Raji (cell line): ENCODE measurements around the gene PIK3IP1.
A peak's percentile ranks its signal among the peaks of the same experiment; 100 is the strongest.

Experiments
- POLR2A ChIP-seq: IDR thresholded peaks from 2 replicates; pipeline ENCODE4 v1.6.1; 2011; ENCODE audit warnings: low read depth, low read length, control low read depth; ENCODE audit not compliant: insufficient read depth

PIK3IP1 gene

DNA sequence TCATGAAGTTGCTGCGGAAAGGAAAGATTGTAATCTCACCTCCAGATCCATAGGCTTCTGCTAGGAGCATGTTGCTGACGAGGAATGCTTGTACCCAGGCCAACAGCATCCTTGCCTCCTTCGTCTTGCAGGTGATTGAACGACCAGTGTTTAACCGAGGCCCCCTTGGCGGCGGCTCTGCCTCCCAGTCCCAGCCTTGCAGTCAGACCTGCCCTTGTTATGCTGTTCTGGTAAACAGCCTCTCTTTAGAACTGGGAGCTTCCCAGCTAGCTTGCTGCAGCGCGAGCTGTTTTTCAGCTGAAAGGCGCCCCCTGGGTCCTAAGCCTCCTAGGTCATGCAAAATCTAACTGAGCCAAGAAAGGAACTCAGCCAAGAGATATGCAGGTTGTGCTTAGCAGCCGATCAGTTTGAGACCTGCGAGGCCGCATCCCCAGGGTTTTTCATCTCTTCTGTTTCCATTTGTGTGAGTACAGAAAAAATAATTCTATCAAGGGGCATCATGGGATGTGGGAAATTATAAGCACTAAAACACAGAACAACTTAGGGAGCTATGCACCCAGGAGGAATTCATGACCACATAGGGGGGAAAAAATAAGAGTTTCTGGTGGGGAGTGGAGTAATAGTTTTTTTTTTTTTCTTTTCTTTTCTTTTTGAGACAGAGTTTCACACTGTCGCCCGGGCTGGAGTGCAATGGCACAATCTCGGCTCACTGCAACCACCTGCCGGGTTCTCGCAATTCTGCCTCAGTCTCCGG, at the start of gene PIK3IP1:
TSS of gene PIK3IP1 (minus strand) at position 253 of the 754 bp plus-strand sequence. CDS start at position 109, 144 bp downstream.
- TF ChIP-seq POLR2A, result peak; percentile 88

DNA sequence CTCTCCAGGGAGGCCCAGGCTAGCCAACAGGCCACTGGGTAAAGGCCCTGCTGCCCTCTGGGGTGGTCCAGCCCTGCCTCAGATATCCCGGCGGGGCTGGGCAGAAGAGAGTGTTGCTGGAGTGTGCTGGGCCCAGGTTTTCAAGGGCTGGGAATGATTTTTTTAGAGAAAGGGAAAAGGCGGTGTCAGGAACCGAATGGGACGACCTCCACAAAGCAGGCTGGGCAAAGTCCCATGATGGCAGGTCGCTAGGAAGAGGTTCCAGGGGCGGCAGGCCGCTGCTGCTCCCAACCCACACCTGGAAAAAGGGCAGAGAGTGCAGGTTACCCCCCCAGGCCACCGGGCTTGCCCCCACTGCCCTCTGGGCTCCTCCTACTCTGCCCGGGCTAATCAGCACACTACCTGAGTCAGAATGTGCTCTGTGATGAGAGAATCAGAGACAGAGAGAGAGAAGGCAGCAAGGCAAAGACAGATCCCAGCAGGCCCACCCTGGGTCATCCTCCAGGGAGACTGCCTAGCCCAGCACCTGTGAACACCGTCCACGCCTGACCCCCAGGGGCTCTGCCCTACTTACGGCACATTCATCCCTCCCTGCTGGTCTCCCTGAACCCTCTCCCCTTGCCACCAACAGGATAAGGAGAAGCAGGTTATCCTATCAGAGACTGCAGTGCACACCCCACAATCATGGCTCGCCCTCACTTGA, 49.2 kb upstream of the PIK3IP1 start:
- TF ChIP-seq POLR2A, result no peak

- TF ChIP-seq POLR2A, result no peak
These were observed 48.5 kb upstream of the PIK3IP1 start for GRCh38 chr22:31340765-31341247.

- TF ChIP-seq POLR2A, result no peak
These were observed 48.1 kb upstream of the PIK3IP1 start for GRCh38 chr22:31340360-31340759.

DNA sequence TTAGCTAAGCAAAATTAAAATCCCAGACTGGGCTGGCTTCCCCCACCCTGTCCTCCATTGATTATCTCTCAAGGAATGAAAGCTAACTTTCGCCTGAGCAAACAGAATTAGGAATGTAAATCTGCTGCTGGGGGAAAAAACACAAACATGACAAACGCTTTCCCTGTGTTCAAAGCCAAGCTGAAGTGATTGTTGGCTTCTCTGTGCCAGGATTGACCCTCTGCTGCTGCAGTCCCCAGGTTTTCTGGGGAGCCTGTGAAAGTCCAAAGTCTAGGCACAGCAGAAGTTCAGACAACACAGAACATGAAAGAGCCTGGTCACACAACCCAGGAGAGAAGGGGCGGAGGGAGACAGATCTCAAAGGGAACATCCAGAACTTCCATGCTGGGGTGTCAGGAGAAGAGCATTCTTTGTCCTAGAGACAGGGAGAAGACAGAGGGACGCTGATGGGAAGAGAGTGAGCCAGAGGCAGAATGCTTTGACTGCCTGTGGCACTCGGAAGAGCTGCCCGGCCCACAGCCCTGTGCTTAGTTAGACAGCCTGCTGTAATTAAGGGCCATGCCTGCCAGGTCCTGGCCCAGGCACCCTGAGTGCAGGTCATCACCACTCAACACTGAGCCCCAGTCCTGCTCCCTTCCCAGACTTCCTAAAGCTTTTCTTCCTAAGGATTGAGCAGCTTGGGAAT, 47.0 kb upstream of the PIK3IP1 start:
- no peak for TF ChIP-seq POLR2A

- TF ChIP-seq POLR2A, result no peak
These were observed 44.9 kb upstream of the PIK3IP1 start for GRCh38 chr22:31337178-31337577.

DNA sequence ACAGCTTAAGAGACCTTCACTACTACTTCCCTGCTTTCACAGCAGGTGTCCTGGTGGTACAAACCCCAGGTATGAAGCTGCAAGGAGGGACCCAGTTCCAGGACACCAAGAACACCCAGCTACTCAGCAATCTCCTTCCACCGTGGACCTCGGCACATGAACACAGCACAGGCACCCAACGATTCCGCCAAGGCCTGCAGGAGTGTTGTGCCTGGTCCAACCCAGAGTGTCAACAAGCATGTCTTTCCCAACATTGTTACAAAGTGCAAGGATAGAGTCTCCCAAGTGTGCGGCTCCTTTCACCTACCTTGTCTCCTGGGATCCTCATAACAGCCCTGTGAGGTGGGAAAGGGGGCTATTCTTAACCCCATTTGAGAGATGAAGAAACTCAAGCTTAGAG, 42.0 kb upstream of the PIK3IP1 start:
- TF ChIP-seq POLR2A, result no peak

GRCh38 chr22:31333641-31334040, 41.4 kb upstream of the PIK3IP1 start:
- no peak for TF ChIP-seq POLR2A

- no peak for TF ChIP-seq POLR2A
These were observed 40.6 kb upstream of the PIK3IP1 start for GRCh38 chr22:31332886-31333285.

DNA sequence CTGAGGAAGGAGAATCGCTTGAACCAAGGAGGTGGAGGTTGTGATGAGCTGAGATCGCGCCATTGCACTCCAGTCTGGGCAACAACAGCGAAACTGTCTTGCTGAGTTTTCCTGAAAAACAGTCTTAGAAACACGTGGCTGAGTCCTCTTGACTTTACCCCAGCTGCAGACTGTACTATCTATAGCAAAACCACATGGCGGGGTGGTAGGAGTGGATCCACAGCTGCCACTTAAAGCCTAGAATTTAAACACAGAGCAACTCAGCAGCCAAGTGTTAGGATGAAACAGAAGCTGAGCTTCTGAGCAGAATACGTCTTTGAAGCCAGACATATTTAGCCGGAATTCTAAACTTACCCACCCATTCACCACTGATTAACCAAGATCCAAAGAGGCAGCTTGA, 39.7 kb upstream of the PIK3IP1 start:
- TF ChIP-seq POLR2A, result no peak

DNA sequence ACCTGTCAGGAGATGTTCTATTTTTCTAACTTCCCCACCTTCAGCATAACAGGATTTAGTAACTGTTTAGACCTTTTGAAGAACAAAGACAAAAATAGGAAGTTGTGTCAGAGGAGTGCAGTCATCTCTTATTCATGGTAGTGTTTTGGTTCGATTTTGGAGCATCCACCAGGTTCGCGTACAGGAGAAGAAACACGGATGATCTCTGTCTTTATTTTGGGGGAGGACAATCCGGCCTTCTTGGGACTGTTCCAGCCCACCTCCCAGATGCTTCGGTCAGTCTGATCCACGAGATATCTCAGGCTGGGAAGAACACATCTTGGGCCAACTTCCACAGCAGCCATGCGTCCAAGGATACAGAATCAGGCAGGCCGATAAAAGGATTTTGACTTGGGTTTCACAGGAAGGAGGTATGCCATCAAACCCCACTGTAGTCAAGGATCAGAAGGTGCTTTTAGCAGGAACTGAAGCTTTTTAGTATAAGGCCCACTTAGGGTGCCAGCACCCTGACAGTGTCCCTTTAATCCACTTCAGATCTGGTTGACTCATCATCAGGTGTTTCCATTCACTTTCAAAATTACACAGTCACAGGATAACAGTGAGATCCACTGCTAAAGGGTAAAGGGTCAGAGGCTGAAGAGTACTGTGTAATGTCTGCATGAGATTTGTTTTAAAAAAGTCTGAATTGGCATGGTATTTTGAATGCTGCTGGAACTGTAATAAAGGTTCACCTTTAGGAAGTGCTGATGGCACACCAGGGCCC, 37.3 kb upstream of the PIK3IP1 start:
- no peak for TF ChIP-seq POLR2A

- TF ChIP-seq POLR2A, result no peak
These were observed 36.7 kb upstream of the PIK3IP1 start for GRCh38 chr22:31329029-31329428.

- TF ChIP-seq POLR2A, result no peak
These were observed 36.3 kb upstream of the PIK3IP1 start for GRCh38 chr22:31328544-31328960.

GRCh38 chr22:31327806-31328543, 35.7 kb upstream of the PIK3IP1 start:
- no peak for TF ChIP-seq POLR2A
